IgD-negative memory B cell (primary cell): Measurements from ENCODE around the gene CSH2. TPM values are rescaled to one million over a fixed set of nuclear protein-coding genes. Genes with fewer than 3 reads are reported as not detected.

Source experiments
- H3K27ac Mint-ChIP-seq, 3 donors: one replicate each; pipeline ENCODE4 v1.8.0; 2020 to 2022; ENCODE audit warnings: mild to moderate bottlenecking in 3 of 3, mixed read lengths in 3 of 3, moderate library complexity in 1 of 3
- H3K27me3 Mint-ChIP-seq: one replicate; pipeline ENCODE4 v1.8.0; 2021; ENCODE audit warnings: mixed read lengths
- H3K36me3 Mint-ChIP-seq: one replicate; pipeline ENCODE4 v1.8.0; 2020; ENCODE audit warnings: mild to moderate bottlenecking, mixed read lengths
- H3K4me1 Mint-ChIP-seq, 3 donors: one replicate each; pipeline ENCODE4 v1.8.0; 2020 to 2022; ENCODE audit warnings: mixed read lengths in 3 of 3, mild to moderate bottlenecking in 1 of 3
- H3K4me3 Mint-ChIP-seq, 4 donors: one replicate each; pipeline ENCODE4 v1.8.0; 2020 to 2022; ENCODE audit warnings: mild to moderate bottlenecking in 4 of 4, mixed read lengths in 4 of 4, moderate library complexity in 3 of 4
- H3K9me3 Mint-ChIP-seq, 3 donors: one replicate each; pipeline ENCODE4 v1.8.0; 2020 to 2021; ENCODE audit warnings: mixed read lengths in 3 of 3, mild to moderate bottlenecking in 1 of 3
- polyA plus RNA-seq: library from polyadenylated mRNA; unstranded; fragments of 300-500 nt; fragmentation: Illumina TruSeq; gene quantifications from one replicate; pipeline ENCODE4 v1.2.3, GENCODE V29; 2021

The CSH2 gene
- polyA plus RNA-seq, 1 donor from 2014 or later = not detected

GRCh38 chr17:63826468-63827001, 46.9 kb downstream of the CSH2 start:
- peak overlapping the region; percentile 92 to 100 (median 99) for H3K27ac Mint-ChIP-seq
- no peaks in the 10 kb centered on the region for H3K27me3 Mint-ChIP-seq
- H3K4me1 Mint-ChIP-seq = peaks cover 29 to 42% (median 36%) of the 10 kb centered on the region in 3 donors
- peaks cover 1% of the 10 kb centered on the region for H3K36me3 Mint-ChIP-seq
- peak overlapping the region; percentile 95 to 100 (median 100) for H3K4me3 Mint-ChIP-seq
- no peaks in the 10 kb centered on the region for H3K9me3 Mint-ChIP-seq

DNA sequence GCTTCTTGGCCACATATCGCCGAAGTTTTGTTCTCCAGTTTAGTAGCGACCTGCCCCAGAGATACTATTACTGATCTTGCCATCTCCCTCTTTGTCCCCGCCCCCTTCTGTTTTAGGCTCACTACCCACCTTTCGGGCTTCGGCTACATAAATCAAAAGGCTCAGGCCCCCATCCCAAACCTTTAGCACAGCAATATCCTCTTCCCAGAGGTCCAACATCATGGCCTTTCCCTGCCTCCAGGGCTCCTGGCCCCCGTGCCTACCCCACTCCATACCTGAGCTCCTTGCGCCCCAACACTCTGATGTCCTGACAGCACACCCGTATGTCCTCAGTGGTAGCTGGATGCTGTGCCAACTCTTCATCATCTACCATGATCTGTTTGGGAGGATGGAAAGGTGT, 49.1 kb downstream of the CSH2 start:
- Mint-ChIP-seq H3K9me3 (no peaks in the 10 kb centered on the region), H3K36me3 (peaks cover 1% of the 10 kb centered on the region), H3K4me3 (peak overlapping the region in 3 of 4 donors; percentile 71 to 95 (median 73)), H3K4me1 (peaks cover 23 to 37% (median 29%) of the 10 kb centered on the region in 3 donors), H3K27me3 (no peaks in the 10 kb centered on the region), H3K27ac (peak overlapping the region in 1 of 3 donors; percentile 12)

GRCh38 chr17:63823659-63824331, 49.7 kb downstream of the CSH2 start:
- H3K9me3 Mint-ChIP-seq = no peaks in the 10 kb centered on the region
- H3K36me3 Mint-ChIP-seq = peaks cover 1% of the 10 kb centered on the region
- peak overlapping the region in 2 of 4 donors; percentile 73 to 95 for H3K4me3 Mint-ChIP-seq
- no peaks in the 10 kb centered on the region for H3K27me3 Mint-ChIP-seq
- H3K4me1 Mint-ChIP-seq = peaks cover 23 to 38% (median 29%) of the 10 kb centered on the region in 3 donors
- H3K27ac Mint-ChIP-seq = peak overlapping the region in 2 of 3 donors; percentile 57 to 85

GRCh38 chr17:63822537-63822936, 50.9 kb downstream of the CSH2 start:
- peak overlapping the region in 2 of 4 donors; percentile 8 to 9 for H3K4me3 Mint-ChIP-seq
- H3K27me3 Mint-ChIP-seq = no peaks in the 10 kb centered on the region
- no peaks in the 10 kb centered on the region for H3K9me3 Mint-ChIP-seq
- peak overlapping the region in 2 of 3 donors; percentile 13 to 54 for H3K27ac Mint-ChIP-seq
- peaks cover 16 to 34% (median 23%) of the 10 kb centered on the region in 3 donors for H3K4me1 Mint-ChIP-seq
- H3K36me3 Mint-ChIP-seq = peaks cover 1% of the 10 kb centered on the region

Other genes with a start within 250 kb of the CSH2 start
- 845 TPM for gene LIMD2, start 173.6 kb downstream of the CSH2 start, polyA plus RNA-seq
- 24.9 TPM for gene STRADA, start 131.9 kb downstream of the CSH2 start, polyA plus RNA-seq
- 36.7 TPM for gene CCDC47, start 100.1 kb downstream of the CSH2 start, polyA plus RNA-seq
- gene DDX42, start 99.5 kb downstream of the CSH2 start, polyA plus RNA-seq = 16.2 TPM
- 139 TPM for gene PSMC5, start 46.2 kb downstream of the CSH2 start, polyA plus RNA-seq
- 28.7 TPM for gene FTSJ3, start 46.0 kb downstream of the CSH2 start, polyA plus RNA-seq
- gene SMARCD2, start 31.0 kb downstream of the CSH2 start, polyA plus RNA-seq = 96.1 TPM
- gene GH2, start 8.3 kb upstream of the CSH2 start, polyA plus RNA-seq = not detected
- not detected for gene CSH1, start 22.9 kb upstream of the CSH2 start, polyA plus RNA-seq
- not detected for gene CSHL1, start 37.6 kb upstream of the CSH2 start, polyA plus RNA-seq
- 2.0 TPM for gene GH1, start 45.2 kb upstream of the CSH2 start, polyA plus RNA-seq
- gene CD79B, start 58.7 kb upstream of the CSH2 start, polyA plus RNA-seq = 1,452 TPM
- 0.10 TPM for gene SCN4A, start 99.2 kb upstream of the CSH2 start, polyA plus RNA-seq
- 3.2 TPM for gene PRR29, start 124.7 kb upstream of the CSH2 start, polyA plus RNA-seq
- 183 TPM for gene ICAM2, start 147.0 kb upstream of the CSH2 start, polyA plus RNA-seq